Measurements from ENCODE around the gene CDK14.
"Not testable (repeated sequence)": the region's sequence is repeated elsewhere in the genome, so short reads cannot be mapped to it uniquely, and the experiment has no call there.

CDK14 gene

DNA sequence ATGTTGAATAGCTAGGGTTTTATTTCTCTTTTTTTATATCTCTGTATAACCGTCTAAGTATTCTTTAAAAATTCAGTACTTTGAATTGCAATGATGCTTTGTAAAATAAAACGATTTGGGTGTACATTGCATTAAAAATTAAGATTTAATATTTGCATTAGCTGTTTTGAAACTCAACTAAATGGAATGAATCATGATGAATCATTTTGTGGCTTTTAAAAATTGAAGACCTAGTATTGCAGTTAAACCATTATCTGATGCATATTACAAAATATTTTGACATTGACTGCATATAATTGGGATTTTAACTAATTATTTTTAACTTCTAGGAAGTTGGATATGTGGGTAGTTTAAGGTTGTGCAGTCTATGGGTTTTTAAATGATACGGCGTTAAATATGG is 314.0 kb downstream of the CDK14 start:
- DNase-seq (ENCODE audit: low spot score), result no peak

DNA sequence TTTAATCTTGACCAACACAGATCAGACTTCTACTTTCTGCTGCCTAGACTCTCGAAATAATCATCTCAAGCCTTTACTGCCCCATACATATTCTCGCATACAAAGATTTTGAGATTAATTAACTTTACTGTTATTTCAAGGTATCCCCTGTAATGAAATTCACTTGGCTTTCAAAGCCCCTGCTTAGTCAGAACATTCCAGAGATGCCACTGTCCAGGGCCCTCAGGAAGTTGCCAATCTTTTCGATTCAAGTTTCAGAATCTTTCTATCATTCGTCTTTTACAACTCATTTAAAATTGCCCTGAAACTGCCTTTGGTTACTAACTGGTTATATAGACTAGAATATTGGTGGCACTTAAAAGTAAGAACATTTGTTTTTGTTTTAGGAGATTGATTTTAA is 320.2 kb downstream of the CDK14 start:
- no peak for DNase-seq (ENCODE audit: low spot score)

- DNase-seq (ENCODE audit: low spot score), result no peak
Measured at GRCh38 chr7:90917539-90917938, 321.4 kb downstream of the CDK14 start.

DNA sequence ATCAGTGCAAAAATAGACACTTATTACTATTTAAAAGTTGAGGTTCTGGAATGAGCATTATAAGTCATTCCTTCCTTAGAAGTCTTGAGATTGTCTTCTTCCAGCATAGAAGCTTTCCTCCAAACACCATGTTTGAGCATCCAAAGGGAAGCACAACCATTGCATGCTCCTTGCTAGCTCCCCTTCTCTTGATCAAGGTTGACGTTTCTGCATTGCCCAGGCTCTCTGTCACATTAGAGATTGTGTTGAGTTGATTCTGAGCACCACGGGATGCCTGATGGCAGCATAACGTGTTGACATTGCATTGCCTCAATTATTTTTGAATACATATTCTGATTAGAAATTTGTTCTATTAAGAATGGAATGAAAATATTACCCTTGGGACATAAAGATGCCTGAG is 322.2 kb downstream of the CDK14 start:
- DNase-seq (ENCODE audit: low spot score), result no peak

DNA sequence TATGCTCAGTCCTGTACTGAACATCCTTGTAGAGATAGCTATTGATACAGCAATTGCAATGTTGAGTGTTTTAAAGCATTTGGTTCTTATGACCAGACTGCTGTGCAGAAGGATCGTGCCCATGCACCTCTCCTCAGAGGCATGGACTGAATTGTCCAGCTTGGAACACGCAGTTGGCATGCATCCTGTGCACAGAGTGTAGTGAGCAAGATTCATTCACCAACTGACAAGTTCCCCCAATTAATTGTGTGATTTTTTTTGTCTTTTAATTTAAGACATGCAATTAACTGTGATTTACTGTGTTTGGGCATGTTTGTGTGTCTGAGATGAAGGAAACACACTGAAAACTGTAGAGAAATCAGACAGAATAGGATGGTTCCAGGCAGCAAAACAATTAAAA is 323.7 kb downstream of the CDK14 start:
- no peak for DNase-seq (ENCODE audit: low spot score)

GRCh38 chr7:90920336-90920735 is 324.2 kb downstream of the CDK14 start:
- no peak for DNase-seq (ENCODE audit: low spot score)

DNA sequence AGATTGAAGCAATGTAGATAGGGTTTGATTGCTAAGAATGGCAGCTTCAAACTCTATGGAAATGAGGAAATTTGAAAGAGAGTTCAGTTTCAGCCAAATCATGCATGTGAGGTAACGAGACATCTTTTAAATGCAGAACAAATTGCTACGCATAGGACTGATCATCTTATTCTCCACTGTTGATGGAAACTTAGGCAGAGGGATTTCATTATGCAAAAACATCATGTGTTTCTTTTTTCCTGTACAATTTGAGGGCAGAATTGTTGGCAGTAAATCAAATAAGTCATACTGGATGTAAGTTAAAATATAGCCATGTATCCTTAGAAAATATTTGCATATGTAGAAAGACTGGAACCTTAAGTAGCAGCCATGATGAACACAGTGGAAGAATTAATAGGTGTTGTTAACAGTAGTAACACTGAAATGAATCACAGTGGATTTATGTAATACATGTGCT is 327.4 kb downstream of the CDK14 start:
- no peak for DNase-seq (ENCODE audit: low spot score)

- DNase-seq (ENCODE audit: low spot score), result not testable (repeated sequence)
Measured at GRCh38 chr7:90928700-90929424, 332.7 kb downstream of the CDK14 start.

- no peak for DNase-seq (ENCODE audit: low spot score)
Measured at GRCh38 chr7:90931986-90932916, 336.1 kb downstream of the CDK14 start.

- DNase-seq (ENCODE audit: low spot score), result no peak
Measured at GRCh38 chr7:90933041-90933440, 336.9 kb downstream of the CDK14 start.

GRCh38 chr7:90933984-90934383 is 337.9 kb downstream of the CDK14 start:
- DNase-seq (ENCODE audit: low spot score), result no peak

GRCh38 chr7:90938371-90938770 is 342.2 kb downstream of the CDK14 start:
- DNase-seq (ENCODE audit: low spot score), result no peak

- no peak for DNase-seq (ENCODE audit: low spot score)
Measured at GRCh38 chr7:90939666-90940065, 343.5 kb downstream of the CDK14 start.

- no peak for DNase-seq (ENCODE audit: low spot score)
Measured at GRCh38 chr7:90944021-90944420, 347.9 kb downstream of the CDK14 start.

DNA sequence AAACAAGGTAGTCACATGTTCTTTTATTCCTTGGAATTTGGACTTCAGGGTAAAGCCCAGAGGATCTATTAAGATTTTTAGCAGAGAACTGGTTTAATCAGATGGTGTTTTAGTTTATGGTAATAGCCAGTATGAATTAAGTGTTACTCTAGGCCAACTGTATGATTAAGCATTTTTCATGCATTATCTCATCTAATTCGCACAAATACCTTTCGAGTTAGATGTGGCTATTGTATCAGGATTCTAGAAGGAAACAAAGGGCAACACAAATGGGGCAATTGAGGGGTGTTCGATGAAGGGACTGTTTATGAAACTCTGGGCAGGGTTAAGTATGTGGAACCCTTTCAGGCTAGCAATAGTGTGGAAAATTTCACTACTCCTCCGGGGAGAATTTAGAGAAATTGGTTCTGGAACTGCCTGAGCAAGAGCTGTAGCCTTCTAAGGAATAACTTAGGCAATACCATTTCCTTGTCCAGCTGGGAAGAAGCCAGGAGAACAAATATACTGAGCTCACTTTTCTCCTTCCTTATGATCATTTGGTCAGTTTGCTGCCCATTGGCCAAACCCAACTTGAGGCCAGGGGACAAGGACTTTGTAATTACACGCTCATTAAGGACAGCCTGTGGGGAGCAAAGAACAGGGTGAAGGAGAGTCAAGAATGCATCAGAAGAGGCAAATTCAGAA is 349.1 kb downstream of the CDK14 start:
- no peak for DNase-seq (ENCODE audit: low spot score)

DNA sequence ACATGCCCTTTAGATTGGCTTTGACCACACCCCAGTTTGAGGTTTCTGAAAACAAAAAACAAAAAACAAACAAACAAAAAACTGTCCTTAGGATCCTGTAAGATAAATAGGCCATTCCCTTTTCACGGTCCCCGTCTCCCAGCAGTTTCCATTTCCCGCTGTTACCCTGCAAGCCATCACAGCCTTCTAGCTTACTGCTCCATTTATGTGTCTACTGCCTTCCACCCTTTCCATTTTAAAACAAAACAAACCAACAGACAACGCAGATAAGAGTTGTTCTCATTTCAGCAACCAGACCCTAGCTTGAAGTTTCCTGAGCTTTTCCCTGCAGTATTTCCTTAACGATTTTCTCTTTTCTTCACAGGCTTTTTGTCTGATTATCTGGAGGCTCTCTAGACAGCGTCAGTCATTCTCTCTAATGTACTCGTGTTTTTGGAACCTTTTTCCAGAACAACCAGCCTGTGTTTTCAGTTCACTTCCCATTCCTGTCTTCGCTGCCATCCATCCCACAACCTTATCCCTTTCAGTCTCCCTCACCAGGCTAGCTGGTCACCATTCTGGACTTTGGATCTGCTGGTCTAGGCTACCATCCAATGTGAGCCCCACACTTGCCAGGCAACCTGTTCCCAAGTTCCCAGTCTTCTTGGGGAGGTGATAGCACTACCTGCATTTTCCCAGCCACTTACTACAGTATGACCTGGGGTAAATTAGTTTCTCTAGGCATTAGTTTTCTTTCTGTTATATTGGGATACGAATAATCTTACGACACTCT is 350.8 kb downstream of the CDK14 start:
- DNase-seq (ENCODE audit: low spot score), result no peak

GRCh38 chr7:90948085-90948484 is 352.0 kb downstream of the CDK14 start:
- no peak for DNase-seq (ENCODE audit: low spot score)

GRCh38 chr7:90951229-90951628 is 355.1 kb downstream of the CDK14 start:
- no peak for DNase-seq (ENCODE audit: low spot score)

DNA sequence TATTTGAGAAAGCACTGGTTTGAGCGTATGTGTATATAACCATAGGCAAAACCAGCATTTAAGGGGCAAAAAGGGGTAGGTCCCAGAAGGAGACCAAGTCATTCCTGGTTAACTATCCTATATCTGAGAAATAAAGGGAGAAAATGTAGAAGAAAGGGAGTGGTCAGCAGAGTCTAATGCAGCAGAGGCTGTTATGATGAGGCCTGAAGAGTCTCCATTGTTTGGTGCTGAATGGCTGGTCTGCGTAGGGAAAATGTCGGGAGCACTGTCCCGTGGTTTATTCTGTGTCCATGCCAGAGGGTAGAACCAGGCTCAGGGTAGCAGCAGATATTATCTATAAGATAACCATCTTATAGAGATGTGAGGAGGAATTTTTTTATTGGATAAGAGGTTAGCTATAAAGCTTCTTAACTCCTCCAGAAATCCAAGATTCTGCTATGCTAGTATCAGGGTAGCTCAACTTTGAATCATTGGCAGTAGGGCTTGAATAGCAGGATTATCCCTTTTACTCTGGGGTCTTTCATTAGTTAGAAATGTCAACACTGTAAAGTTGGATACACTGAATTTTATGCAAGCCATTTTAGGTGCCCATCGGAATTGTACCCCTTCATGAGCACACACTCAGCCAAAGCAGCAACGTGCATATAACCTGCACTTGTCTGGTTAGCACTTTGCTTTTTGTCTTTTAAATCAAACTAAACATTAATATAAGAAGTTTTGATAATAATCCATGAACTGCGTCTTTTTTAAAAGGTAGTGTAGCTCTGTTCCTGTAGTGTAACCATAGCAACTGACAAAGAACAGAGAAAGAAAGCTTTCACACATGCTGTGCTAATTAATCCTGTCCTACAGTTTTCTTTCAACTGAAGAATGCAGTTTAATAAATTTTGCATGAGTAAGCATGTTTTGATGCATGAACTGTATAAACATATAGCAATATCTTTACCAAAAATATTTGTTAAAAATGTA is 356.1 kb downstream of the CDK14 start:
- no peak for DNase-seq (ENCODE audit: low spot score)

DNA sequence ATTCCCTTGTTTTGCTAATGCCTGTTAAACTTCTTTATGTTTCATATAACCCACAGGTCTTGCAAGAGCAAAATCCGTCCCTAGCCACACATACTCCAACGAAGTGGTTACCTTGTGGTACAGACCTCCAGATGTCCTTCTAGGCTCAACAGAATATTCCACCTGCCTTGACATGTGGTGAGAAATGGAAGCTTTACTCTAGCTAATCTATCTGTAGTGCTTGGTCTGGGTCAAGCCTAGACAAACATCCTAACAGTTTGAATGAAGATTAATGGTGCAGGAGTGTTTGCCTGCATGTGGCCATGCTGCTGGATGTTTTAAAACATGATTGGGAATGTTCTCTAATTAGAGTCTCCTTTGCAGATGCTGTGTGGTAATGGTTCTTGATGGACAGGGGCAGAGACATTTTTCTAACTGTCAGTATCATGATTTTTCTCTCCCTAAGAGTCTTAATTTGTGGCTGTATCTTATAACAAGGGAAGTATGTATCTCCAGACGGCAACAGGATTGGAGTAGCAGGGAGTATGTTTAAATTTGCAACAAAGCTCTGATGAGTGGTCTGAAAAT is 359.6 kb downstream of the CDK14 start:
- DNase-seq (ENCODE audit: low spot score), result no peak
